OCI-LY3 (cell line): Measurements from ENCODE around the gene ARIH1.

Experiments used
- H2AFZ ChIP-seq: fragments of 200-600, 300-600 bp; shearing (Covaris generic); 2 replicates; pipeline ENCODE4 v1.6.0; 2014; ENCODE audit warnings: antibody characterized with exemption, low read depth, low read length
- H3K27ac ChIP-seq: fragments of 200-600, 300-600 bp; sonication (generic); 2 replicates; pipeline ENCODE4 v1.5.1; 2014; ENCODE audit warnings: mild to moderate bottlenecking, low read length, moderate library complexity, mixed read lengths
- H3K27me3 ChIP-seq: fragments of 200-600, 300-600 bp; sonication (generic); 2 replicates; pipeline ENCODE4 v1.6.1; 2014; ENCODE audit warnings: low read depth, low read length, mixed read lengths
- H3K36me3 ChIP-seq: fragments of 200-600, 300-600 bp; sonication (generic); replicated peaks from 2 replicates; pipeline ENCODE3; 2014; ENCODE audit warnings: low read depth, low read length, mixed read lengths
- H3K4me1 ChIP-seq: fragments of 300-600, 200-600 bp; sonication (generic); 2 replicates; pipeline ENCODE4 v1.6.1; 2014; ENCODE audit warnings: low read length, mixed read lengths
- H3K4me2 ChIP-seq: fragments of 200-600, 300-600 bp; sonication (generic); 2 replicates; pipeline ENCODE4 v1.6.1; 2014; ENCODE audit warnings: low read length, mixed read lengths
- H3K4me3 ChIP-seq: fragments of 300-600, 200-600 bp; sonication (generic); 2 replicates; pipeline ENCODE4 v1.5.1; 2014; ENCODE audit warnings: antibody characterized with exemption, mild to moderate bottlenecking, low read length, moderate library complexity
- H3K79me2 ChIP-seq: fragments of 300-600, 200-600 bp; shearing (Covaris generic); 2 replicates; pipeline ENCODE4 v1.6.1; 2014; ENCODE audit warnings: mild to moderate bottlenecking, low read length, mixed read lengths
- H3K9ac ChIP-seq: fragments of 300-600, 200-600 bp; shearing (Covaris generic); 2 replicates; pipeline ENCODE4 v1.6.0; 2014; ENCODE audit warnings: mild to moderate bottlenecking, low read length, moderate library complexity
- H3K9me3 ChIP-seq: fragments of 200-600, 300-600 bp; shearing (Covaris generic); 2 replicates; pipeline ENCODE4 v1.6.1; 2014; ENCODE audit warnings: low read length, mixed read lengths; ENCODE audit not compliant: insufficient read depth
- H4K20me1 ChIP-seq: fragments of 200-600, 300-600 bp; sonication (generic); 2 replicates; pipeline ENCODE4 v1.6.1; 2016; ENCODE audit warnings: low read length, mixed read lengths; ENCODE audit not compliant: insufficient read depth
- CTCF ChIP-seq: fragments of 200-600, 300-600 bp; sonication (generic); IDR thresholded peaks from 2 replicates; pipeline ENCODE4 v1.5.1; 2014; ENCODE audit warnings: antibody characterized with exemption, low read length, low read depth
- EZH2phosphoT487 ChIP-seq: fragments of 200-600 bp; shearing (Covaris generic); IDR thresholded peaks from 2 replicates; pipeline ENCODE4 v1.6.1; 2018; ENCODE audit warnings: antibody characterized with exemption, mixed run types, low read depth

The ARIH1 gene

GRCh38 chr15:72579814-72580213 lies 105.7 kb downstream of the ARIH1 start:
- Histone ChIP-seq H3K4me3 (no peak overlapping the region), H3K27ac (no peak overlapping the region), H3K9me3 (peaks cover 5% of the 10 kb centered on the region), H3K4me2 (no peak overlapping the region), H3K4me1 (no peaks in the 10 kb centered on the region), H3K27me3 (no peaks in the 10 kb centered on the region), H3K36me3 (peaks cover 73% of the 10 kb centered on the region), H3K79me2 (peaks cover 7% of the 10 kb centered on the region; the same call in 1 of the 2 replicates), H2AFZ (no peak overlapping the region), H3K9ac (no peak overlapping the region), H4K20me1 (no peaks in the 10 kb centered on the region)
- no peak for TF ChIP-seq CTCF
- no peak for TF ChIP-seq EZH2phosphoT487

DNA sequence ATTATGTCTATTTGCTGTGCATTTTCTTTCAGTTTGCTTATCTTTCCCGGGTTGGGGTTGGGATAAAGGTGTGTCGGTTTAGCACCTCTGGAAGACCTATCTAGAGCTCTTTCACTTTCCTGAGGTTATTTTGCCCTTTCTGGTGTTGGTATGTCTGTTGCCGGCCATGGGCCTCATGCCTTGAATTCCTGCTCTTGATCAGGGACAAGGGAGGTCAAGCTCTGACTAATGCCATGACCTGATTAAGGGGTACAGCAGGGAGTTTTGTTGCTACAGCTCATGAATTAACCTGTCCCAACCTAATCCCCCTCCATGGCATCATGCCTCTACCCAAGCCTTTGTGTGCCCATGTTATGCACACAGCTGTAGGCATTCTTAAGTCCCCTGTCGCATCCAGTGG lies 109.9 kb downstream of the ARIH1 start:
- no peaks in the 10 kb centered on the region for H4K20me1 ChIP-seq
- H3K4me1 ChIP-seq, result no peaks in the 10 kb centered on the region
- no peak for TF ChIP-seq CTCF
- TF ChIP-seq EZH2phosphoT487, result no peak
- H3K9ac ChIP-seq, result no peak overlapping the region
- H3K27ac ChIP-seq, result no peak overlapping the region
- H2AFZ ChIP-seq, result no peak overlapping the region
- no peak overlapping the region for H3K4me2 ChIP-seq
- H3K27me3 ChIP-seq, result no peaks in the 10 kb centered on the region
- no peak overlapping the region for H3K4me3 ChIP-seq
- peaks cover 4% of the 10 kb centered on the region; the same call in 1 of the 2 replicates for H3K9me3 ChIP-seq
- peaks cover 63% of the 10 kb centered on the region for H3K36me3 ChIP-seq
- no peaks in the 10 kb centered on the region for H3K79me2 ChIP-seq

- no peaks in the 10 kb centered on the region for H3K4me1 ChIP-seq
- H3K27ac ChIP-seq, result no peak overlapping the region
- no peaks in the 10 kb centered on the region for H3K9me3 ChIP-seq
- no peaks in the 10 kb centered on the region for H4K20me1 ChIP-seq
- no peak overlapping the region for H3K4me3 ChIP-seq
- H2AFZ ChIP-seq, result no peak overlapping the region
- no peaks in the 10 kb centered on the region for H3K79me2 ChIP-seq
- H3K36me3 ChIP-seq, result peaks cover 57% of the 10 kb centered on the region
- H3K27me3 ChIP-seq, result no peaks in the 10 kb centered on the region
- no peak for TF ChIP-seq EZH2phosphoT487
- TF ChIP-seq CTCF, result no peak
- no peak overlapping the region for H3K9ac ChIP-seq
- no peak overlapping the region for H3K4me2 ChIP-seq
Measured at GRCh38 chr15:72585025-72585424, 110.9 kb downstream of the ARIH1 start.

DNA sequence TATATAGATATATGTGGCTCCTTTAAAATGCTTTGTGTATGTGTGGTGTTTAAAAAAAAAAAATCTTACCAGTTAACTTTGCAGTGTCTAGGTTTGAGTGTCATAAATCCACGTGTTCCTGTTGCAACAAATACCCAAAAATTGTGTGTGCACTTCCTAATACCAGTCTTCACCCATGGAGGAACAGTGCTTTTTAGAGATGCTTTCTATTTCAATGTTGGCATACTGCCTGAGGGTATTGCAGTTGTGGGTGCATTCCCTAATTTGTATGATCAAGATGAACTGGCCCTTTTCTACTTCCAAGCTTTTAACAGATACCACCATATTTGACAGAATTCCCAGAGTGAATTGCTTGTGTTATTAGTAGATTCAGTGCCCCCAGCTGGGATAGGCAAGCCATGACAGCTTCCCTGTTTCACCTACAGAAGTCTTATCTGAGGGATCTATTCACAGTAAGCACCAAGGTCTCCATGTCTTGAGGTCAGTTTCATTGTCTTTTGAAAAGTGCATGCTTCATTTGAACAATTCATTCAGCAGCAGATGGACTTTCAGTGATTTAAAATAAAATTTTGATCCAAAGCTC lies 111.4 kb downstream of the ARIH1 start:
- Histone ChIP-seq H3K4me1 (no peaks in the 10 kb centered on the region), H3K4me2 (no peak overlapping the region), H3K27ac (no peak overlapping the region), H3K9me3 (no peaks in the 10 kb centered on the region), H4K20me1 (no peaks in the 10 kb centered on the region), H3K79me2 (no peaks in the 10 kb centered on the region), H3K27me3 (no peaks in the 10 kb centered on the region), H3K36me3 (peaks cover 52% of the 10 kb centered on the region), H2AFZ (no peak overlapping the region), H3K4me3 (no peak overlapping the region), H3K9ac (no peak overlapping the region)
- no peak; the same call in 1 of the 2 replicates for TF ChIP-seq CTCF
- no peak for TF ChIP-seq EZH2phosphoT487
